ENCODE results near the gene NDUFAF5.

GRCh38 chr20:13784893-13785715 lies at the start of gene NDUFAF5, which contains the start of gene ESF1:
- TF ChIP-seq CTCF (IDR thresholded peaks at IDR 0.05 in 4 of 5, conservative IDR thresholded peaks at IDR 0.05 in 1 of 5) (peak in 1 of 5 experiments; percentile 35), POLR2A (IDR thresholded peaks at IDR 0.05) (peak; percentile 62 to 70)

Measured in gastrocnemius medialis (tissue), 4 donors.